Measurements from ENCODE around the gene IWS1. TPM values are rescaled to one million over a fixed set of nuclear protein-coding genes. Genes with fewer than 3 reads are reported as not detected.

The IWS1 gene
- total RNA-seq, 1 experiment from 2014 or later, result 70.5 TPM

- ChIA-PET CTCF (interaction anchor here (1.1 to 2.1 kb wide), 2 partner anchors 77 to 135 kb away, joined by 3 to 6 read pairs; no protein-coding TSS in a partner anchor), POLR2A (no interaction called here)
- Mint-ChIP-seq H3K4me1 (peaks cover 9% of the 10 kb centered on the region), H3K9me3 (peaks cover 10% of the 10 kb centered on the region; the same call in 1 of the 2 replicates), H3K4me3 (no peak overlapping the region), H3K27ac (no peak overlapping the region), H3K27me3 (ENCODE audit: low read depth) (no peaks in the 10 kb centered on the region), H3K36me3 (no peaks in the 10 kb centered on the region)
- no peak for ATAC-seq
- DNase-seq (ENCODE audit: low spot score), result no peak
- TF ChIP-seq GRHL2 (CRISPR knock-in tag; IDR thresholded peaks at IDR 0.05; ENCODE audit: insufficient replicate concordance, severe bottlenecking) (no peak), EMX1 (CRISPR knock-in tag; IDR thresholded peaks at IDR 0.05) (no peak), USF2 (CRISPR knock-in tag; IDR thresholded peaks at IDR 0.05) (no peak), ZNF219 (CRISPR knock-in tag; IDR thresholded peaks at IDR 0.05; ENCODE audit: borderline replicate concordance) (no peak), JAZF1 (CRISPR knock-in tag; IDR thresholded peaks at IDR 0.05) (no peak), RORB (CRISPR knock-in tag; IDR thresholded peaks at IDR 0.05) (no peak), PRRX2 (CRISPR knock-in tag; IDR thresholded peaks at IDR 0.05) (no peak), ZBTB21 (CRISPR knock-in tag; IDR thresholded peaks at IDR 0.05; ENCODE audit: borderline replicate concordance) (no peak), JUN (CRISPR knock-in tag; IDR thresholded peaks at IDR 0.05) (no peak), NFE2L1 (CRISPR knock-in tag; IDR thresholded peaks at IDR 0.05) (no peak), ZNF232 (CRISPR knock-in tag; IDR thresholded peaks at IDR 0.05) (no peak), ZNF416 (CRISPR knock-in tag; IDR thresholded peaks at IDR 0.05) (no peak)
- TF ChIP-seq, protein P1, sequence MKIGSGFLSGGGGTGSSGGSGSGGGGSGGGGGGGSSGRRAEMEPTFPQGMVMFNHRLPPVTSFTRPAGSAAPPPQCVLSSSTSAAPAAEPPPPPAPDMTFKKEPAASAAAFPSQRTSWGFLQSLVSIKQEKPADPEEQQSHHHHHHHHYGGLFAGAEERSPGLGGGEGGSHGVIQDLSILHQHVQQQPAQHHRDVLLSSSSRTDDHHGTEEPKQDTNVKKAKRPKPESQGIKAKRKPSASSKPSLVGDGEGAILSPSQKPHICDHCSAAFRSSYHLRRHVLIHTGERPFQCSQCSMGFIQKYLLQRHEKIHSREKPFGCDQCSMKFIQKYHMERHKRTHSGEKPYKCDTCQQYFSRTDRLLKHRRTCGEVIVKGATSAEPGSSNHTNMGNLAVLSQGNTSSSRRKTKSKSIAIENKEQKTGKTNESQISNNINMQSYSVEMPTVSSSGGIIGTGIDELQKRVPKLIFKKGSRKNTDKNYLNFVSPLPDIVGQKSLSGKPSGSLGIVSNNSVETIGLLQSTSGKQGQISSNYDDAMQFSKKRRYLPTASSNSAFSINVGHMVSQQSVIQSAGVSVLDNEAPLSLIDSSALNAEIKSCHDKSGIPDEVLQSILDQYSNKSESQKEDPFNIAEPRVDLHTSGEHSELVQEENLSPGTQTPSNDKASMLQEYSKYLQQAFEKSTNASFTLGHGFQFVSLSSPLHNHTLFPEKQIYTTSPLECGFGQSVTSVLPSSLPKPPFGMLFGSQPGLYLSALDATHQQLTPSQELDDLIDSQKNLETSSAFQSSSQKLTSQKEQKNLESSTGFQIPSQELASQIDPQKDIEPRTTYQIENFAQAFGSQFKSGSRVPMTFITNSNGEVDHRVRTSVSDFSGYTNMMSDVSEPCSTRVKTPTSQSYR (CRISPR knock-in tag; IDR thresholded peaks at IDR 0.05), result no peak
Measured at GRCh38 chr2:127560931-127561280, 34.6 kb upstream of the IWS1 start.

DNA sequence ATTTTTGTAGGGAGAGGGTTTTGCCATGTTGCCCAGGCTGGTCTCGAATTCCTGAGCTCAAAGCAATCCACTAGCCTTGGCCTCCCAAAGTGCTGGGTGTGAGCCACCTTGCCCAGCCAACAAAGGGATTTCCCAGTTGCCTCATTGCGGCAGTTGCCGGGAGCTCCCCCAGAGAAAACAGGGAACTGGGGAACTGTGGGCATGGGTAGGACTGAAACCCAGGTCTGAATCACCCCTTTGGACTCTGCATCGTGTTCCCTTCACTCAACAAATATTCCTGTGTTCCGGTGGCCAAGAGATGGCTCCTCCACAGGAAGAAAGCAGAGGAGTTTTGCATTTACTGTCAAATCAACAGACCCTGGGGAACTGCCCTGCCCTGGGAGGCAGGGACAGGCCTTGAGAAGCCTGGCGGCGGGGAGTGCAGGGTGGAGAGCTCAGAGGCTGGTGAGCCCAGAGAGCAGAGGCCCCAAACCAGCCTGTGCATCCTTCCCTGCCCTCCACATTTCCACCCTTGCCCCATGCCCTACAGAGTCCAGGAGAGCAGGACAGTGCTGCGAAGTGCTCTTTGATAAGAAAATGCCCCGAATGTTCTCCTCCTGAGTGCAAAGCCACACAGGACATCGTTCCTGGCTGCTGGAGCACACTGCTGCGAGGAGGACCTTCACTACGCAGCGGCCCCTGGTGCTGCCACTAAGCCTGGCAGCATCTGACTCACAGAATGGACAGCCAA is 34.1 kb upstream of the IWS1 start:
- H3K27me3 Mint-ChIP-seq (ENCODE audit: low read depth), result no peaks in the 10 kb centered on the region
- POLR2A ChIA-PET, result interaction anchor here (0.5 to 0.7 kb wide), 2 partner anchors 11 to 83 kb away, joined by 3 to 5 read pairs; no protein-coding TSS in a partner anchor
- H3K9me3 Mint-ChIP-seq, result peaks cover 10% of the 10 kb centered on the region; the same call in 1 of the 2 replicates
- TF ChIP-seq PRDM15 (CRISPR knock-in tag; IDR thresholded peaks at IDR 0.05) (no peak), ZNF671 (CRISPR knock-in tag; IDR thresholded peaks at IDR 0.05) (no peak)
- DNase-seq (ENCODE audit: low spot score), result no peak
- H3K36me3 Mint-ChIP-seq, result no peaks in the 10 kb centered on the region
- CTCF ChIA-PET, result interaction anchor here (1.1 to 2.1 kb wide), 3 partner anchors 31 to 135 kb away, joined by 3 to 9 read pairs (median 6); no protein-coding TSS in a partner anchor
- H3K4me3 Mint-ChIP-seq, result no peak overlapping the region
- H3K27ac Mint-ChIP-seq, result no peak overlapping the region
- peak; percentile 72 for ATAC-seq
- peaks cover 9% of the 10 kb centered on the region for H3K4me1 Mint-ChIP-seq

DNA sequence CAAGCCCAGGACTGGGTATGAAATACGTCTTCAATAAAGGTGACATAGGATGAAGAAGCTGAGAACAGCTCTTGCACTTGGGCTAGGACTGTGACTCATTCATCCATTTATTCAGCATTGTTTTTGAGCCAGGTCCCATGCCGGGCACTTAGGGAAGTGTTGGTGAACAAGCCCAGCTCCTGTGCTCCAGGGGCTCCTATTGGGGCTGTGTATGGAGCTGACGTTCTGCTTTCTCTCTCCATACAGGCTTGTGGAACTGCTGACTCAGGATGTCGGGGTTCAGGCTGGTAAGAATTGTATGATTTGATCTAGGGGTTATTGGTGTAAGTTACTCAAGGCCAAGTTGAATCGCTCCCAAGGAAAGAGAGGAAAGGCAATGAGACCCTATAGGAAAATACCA is 33.2 kb upstream of the IWS1 start:
- peaks cover 9% of the 10 kb centered on the region for H3K4me1 Mint-ChIP-seq
- no peak overlapping the region for H3K4me3 Mint-ChIP-seq
- no peaks in the 10 kb centered on the region for H3K27me3 Mint-ChIP-seq (ENCODE audit: low read depth)
- POLR2A ChIA-PET, result interaction anchor here (0.6 kb wide), 1 partner anchor 33 kb away, joined by 3 read pairs; no protein-coding TSS in a partner anchor
- no peak for DNase-seq (ENCODE audit: low spot score)
- H3K36me3 Mint-ChIP-seq, result no peaks in the 10 kb centered on the region
- ATAC-seq, result peak; percentile 45
- peaks cover 10% of the 10 kb centered on the region; the same call in 1 of the 2 replicates for H3K9me3 Mint-ChIP-seq
- CTCF ChIA-PET, result interaction anchor here (0.5 to 2.1 kb wide), 5 partner anchors 31 to 199 kb away, joined by 3 to 9 read pairs (median 3); no protein-coding TSS in a partner anchor
- H3K27ac Mint-ChIP-seq, result no peak overlapping the region
- TF ChIP-seq CREB1 (CRISPR knock-in tag; IDR thresholded peaks at IDR 0.05), result no peak
- no peak for TF ChIP-seq FOXP4 (CRISPR knock-in tag; IDR thresholded peaks at IDR 0.05)
- TF ChIP-seq RELA (CRISPR knock-in tag; IDR thresholded peaks at IDR 0.05; ENCODE audit: borderline replicate concordance), result no peak
- no peak for TF ChIP-seq ZNF423 (CRISPR knock-in tag; IDR thresholded peaks at IDR 0.05)
- no peak for TF ChIP-seq PRDM15 (CRISPR knock-in tag; IDR thresholded peaks at IDR 0.05)
